Measurements from ENCODE around the gene FAF1.

- TF ChIP-seq CTCF (conservative IDR thresholded peaks at IDR 0.05; ENCODE audit: low read length) (no peak), EZH2phosphoT487 (IDR thresholded peaks at IDR 0.05; ENCODE audit: borderline replicate concordance, low read depth, low read length) (no peak)
Measured at GRCh38 chr1:50827546-50827945, 132.5 kb downstream of the FAF1 start.

All from OCI-LY7 (cell line).